ENCODE data around the gene FDXR.
A peak's percentile ranks its signal among the peaks of the same experiment; 100 is the strongest.

FDXR gene

DNA sequence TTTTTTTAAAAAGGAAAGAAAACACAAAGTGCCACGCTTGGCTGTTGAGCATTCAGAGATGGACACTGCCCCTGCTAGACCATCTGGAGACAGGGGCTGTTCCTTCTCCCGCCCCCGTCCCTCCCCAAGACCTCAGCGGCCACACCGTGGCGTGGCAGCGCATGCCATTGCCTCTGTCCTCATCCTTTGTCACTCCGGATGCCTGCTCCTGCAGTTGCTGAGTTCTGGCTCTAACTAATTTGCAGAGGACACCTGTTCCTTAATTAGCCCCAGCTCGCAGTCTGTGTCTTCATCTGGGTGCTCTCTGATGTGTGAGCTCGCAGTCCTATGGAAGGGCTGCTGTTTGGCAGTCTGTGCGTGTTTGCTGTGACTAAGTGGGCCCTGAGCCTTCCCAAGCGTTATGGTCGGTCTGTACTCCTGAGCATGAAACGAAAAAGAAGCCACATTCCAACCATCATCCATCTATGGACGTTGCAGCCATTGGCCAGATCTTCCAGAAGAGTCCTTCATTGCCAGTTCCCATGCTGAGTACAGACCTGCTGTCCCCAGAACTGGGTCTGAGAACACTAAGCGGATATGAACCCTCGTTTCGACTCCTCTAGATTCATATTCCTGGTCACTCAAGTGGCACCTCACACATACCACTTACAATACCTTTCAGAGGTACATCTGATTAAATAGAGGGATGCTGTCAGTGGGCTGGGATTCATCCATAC is 55.7 kb downstream of the FDXR start:
- TF ChIP-seq POLR2A (IDR thresholded peaks at IDR 0.05; ENCODE audit: low read length) (no peak), GATA1 (IDR thresholded peaks at IDR 0.05; ENCODE audit: low read depth, low read length) (no peak)
- DNase-seq: no peak

DNA sequence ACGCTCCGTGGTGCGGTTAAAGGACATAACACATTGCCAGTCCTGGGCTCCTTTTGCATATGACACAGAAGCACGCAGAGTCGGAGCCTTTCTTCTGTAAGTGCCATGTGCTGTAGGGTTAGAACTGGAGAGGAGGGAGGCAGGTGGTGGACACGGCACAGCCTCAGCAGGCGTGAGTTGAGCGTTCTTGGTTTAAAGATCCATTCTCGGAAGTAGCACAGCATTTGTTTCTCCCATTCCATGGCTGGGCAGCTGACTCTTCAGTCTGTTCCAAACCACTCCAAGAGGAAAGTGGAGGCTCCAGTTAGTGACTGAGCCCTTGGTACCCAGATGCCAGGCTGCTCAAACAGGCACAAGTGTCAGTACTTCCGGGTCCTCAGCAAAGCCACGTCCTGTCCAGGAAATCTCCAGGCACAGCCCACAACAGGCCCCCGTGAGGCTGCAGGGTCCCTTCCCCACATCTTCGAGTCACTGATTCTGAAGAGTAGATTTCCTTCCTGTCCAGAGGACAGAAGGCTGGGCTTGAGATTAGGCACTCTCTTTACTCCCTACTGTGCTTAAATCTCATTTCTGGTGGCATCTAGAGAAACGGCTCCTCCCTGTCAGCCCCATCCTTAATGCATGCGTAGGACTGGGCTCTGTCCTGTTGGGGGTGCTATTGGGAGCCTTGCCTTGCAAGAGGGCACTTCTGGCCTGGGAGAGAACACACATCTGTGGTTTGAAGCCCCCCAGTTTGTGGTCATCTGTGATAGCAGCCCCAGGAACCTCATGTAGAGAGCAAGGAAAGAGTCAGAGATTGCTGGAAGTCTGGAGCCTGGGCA is 57.0 kb downstream of the FDXR start:
- peak in 1 of 2 experiments; percentile 23 for DNase-seq
- TF ChIP-seq GATA1 (IDR thresholded peaks at IDR 0.05; ENCODE audit: low read depth, low read length) (no peak), POLR2A (IDR thresholded peaks at IDR 0.05; ENCODE audit: low read length) (no peak)

GRCh38 chr17:74815067-74815466 is 57.7 kb downstream of the FDXR start:
- DNase-seq: no peak
- no peak for TF ChIP-seq GATA1 (IDR thresholded peaks at IDR 0.05; ENCODE audit: low read depth, low read length)
- TF ChIP-seq POLR2A (IDR thresholded peaks at IDR 0.05; ENCODE audit: low read length): no peak

DNA sequence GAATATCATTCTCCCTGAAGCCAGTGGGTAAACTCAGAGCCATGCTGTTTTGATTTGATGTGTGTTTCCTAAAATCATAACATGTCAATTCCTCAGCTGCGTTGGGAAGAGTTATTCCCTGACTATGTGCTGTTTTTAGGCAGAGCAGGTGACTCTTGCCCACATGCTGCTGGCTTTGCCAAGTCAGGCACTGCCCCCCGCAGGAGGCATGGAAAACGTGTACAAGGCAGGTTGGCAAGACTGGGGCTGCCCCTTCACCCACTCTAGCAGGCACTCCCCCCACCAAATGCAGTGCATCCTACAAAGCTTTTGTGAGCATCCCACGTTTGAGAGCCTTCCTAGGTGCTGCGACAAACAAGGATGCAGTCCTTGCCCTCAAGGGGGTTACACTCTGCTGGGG is 58.3 kb downstream of the FDXR start:
- no peak for TF ChIP-seq GATA1 (IDR thresholded peaks at IDR 0.05; ENCODE audit: low read depth, low read length)
- no peak for TF ChIP-seq POLR2A (IDR thresholded peaks at IDR 0.05; ENCODE audit: low read length)
- no peak for DNase-seq

Data from erythroblast (primary cell).